GM21619 (cell line): ENCODE measurements around the gene AGAP1.

Experiments
- ATAC-seq: cut with Tn5 transposase; IDR thresholded peaks from one replicate; pipeline ENCODE4 v1.9.1; 2021; ENCODE audit not compliant: unreplicated experiment

Gene AGAP1

GRCh38 chr2:236102971-236103370 is 609.1 kb downstream of the AGAP1 start:
- ATAC-seq: no peak

- no peak for ATAC-seq
Measured at GRCh38 chr2:236103981-236104380, 610.1 kb downstream of the AGAP1 start.

- ATAC-seq: no peak
Measured at GRCh38 chr2:236105955-236106607, 612.2 kb downstream of the AGAP1 start.

- ATAC-seq: no peak
Measured at GRCh38 chr2:236106761-236107160, 612.9 kb downstream of the AGAP1 start.

GRCh38 chr2:236107536-236107935 is 613.7 kb downstream of the AGAP1 start:
- ATAC-seq: no peak

GRCh38 chr2:236107942-236108625 is 614.2 kb downstream of the AGAP1 start:
- no peak for ATAC-seq

- ATAC-seq: no peak
Measured at GRCh38 chr2:236109061-236109460, 615.2 kb downstream of the AGAP1 start.

- ATAC-seq: no peak
Measured at GRCh38 chr2:236109473-236109872, 615.6 kb downstream of the AGAP1 start.

GRCh38 chr2:236112466-236112865 is 618.6 kb downstream of the AGAP1 start:
- ATAC-seq: no peak

- ATAC-seq: no peak
Measured at GRCh38 chr2:236113425-236113824, 619.6 kb downstream of the AGAP1 start.

- ATAC-seq: no peak
Measured at GRCh38 chr2:236113948-236114347, 620.1 kb downstream of the AGAP1 start.

GRCh38 chr2:236114959-236115358 is 621.1 kb downstream of the AGAP1 start:
- no peak for ATAC-seq

- ATAC-seq: no peak
Measured at GRCh38 chr2:236117401-236117800, 623.6 kb downstream of the AGAP1 start.

- ATAC-seq: no peak
Measured at GRCh38 chr2:236117861-236118269, 624.0 kb downstream of the AGAP1 start.

- no peak for ATAC-seq
Measured at GRCh38 chr2:236119003-236119402, 625.2 kb downstream of the AGAP1 start.

- ATAC-seq: no peak
Measured at GRCh38 chr2:236119476-236119875, 625.6 kb downstream of the AGAP1 start.

GRCh38 chr2:236120141-236120601 is 626.3 kb downstream of the AGAP1 start:
- ATAC-seq: no peak

- no peak for ATAC-seq
Measured at GRCh38 chr2:236120829-236121228, 627.0 kb downstream of the AGAP1 start.

- no peak for ATAC-seq
Measured at GRCh38 chr2:236121546-236121945, 627.7 kb downstream of the AGAP1 start.

GRCh38 chr2:236122236-236122635 is 628.4 kb downstream of the AGAP1 start:
- ATAC-seq: no peak

- ATAC-seq: no peak
Measured at GRCh38 chr2:236123716-236124115, 629.9 kb downstream of the AGAP1 start.

- ATAC-seq: no peak
Measured at GRCh38 chr2:236124182-236124893, 630.5 kb downstream of the AGAP1 start.
